AG10803 (cell line): ENCODE measurements around the gene TMEM163.

Experiments used
- DNase-seq: peaks from one replicate; pipeline ENCODE4 v3.0.0; 2010; ENCODE audit warnings: low read depth
- H3K4me3 ChIP-seq: 2 replicates; pipeline ENCODE4 v1.5.1; 2011; ENCODE audit warnings: mild to moderate bottlenecking, low read length, control low read depth
- CTCF ChIP-seq: conservative IDR thresholded peaks from 2 replicates; pipeline ENCODE4 v1.5.1; 2011; ENCODE audit warnings: mild to moderate bottlenecking, low read length, control low read depth, inconsistent platforms

The TMEM163 gene

GRCh38 chr2:134417968-134418582 lies 300.7 kb downstream of the TMEM163 start:
- no peak for TF ChIP-seq CTCF
- no peak for DNase-seq
- H3K4me3 ChIP-seq, result no peak overlapping the region

GRCh38 chr2:134416637-134417036 lies 302.2 kb downstream of the TMEM163 start:
- DNase-seq, result no peak
- no peak for TF ChIP-seq CTCF
- H3K4me3 ChIP-seq, result no peak overlapping the region

GRCh38 chr2:134416018-134416417 lies 302.8 kb downstream of the TMEM163 start:
- TF ChIP-seq CTCF, result no peak
- no peak overlapping the region for H3K4me3 ChIP-seq
- no peak for DNase-seq

- no peak for DNase-seq
- H3K4me3 ChIP-seq, result no peak overlapping the region
- no peak for TF ChIP-seq CTCF
These were observed 304.9 kb downstream of the TMEM163 start for GRCh38 chr2:134413912-134414311.

GRCh38 chr2:134413430-134413829 lies 305.4 kb downstream of the TMEM163 start:
- H3K4me3 ChIP-seq, result no peak overlapping the region
- DNase-seq, result no peak
- no peak for TF ChIP-seq CTCF

GRCh38 chr2:134412639-134412999 lies 306.2 kb downstream of the TMEM163 start:
- no peak overlapping the region for H3K4me3 ChIP-seq
- no peak for TF ChIP-seq CTCF
- DNase-seq, result no peak

GRCh38 chr2:134411828-134412638 lies 306.8 kb downstream of the TMEM163 start:
- H3K4me3 ChIP-seq, result no peak overlapping the region
- peak; percentile 95 for TF ChIP-seq CTCF
- peak; percentile 86 for DNase-seq
